ENCODE measurements around the gene KIAA0753. TPM values are rescaled to one million over a fixed set of nuclear protein-coding genes. Genes with fewer than 3 reads are reported as not detected.
A peak's percentile ranks its signal among the peaks of the same experiment; 100 is the strongest.

Gene KIAA0753
- total and polyA plus RNA-seq, 2 of the 13 experiments (the other 11 are each of a cell fraction or from before 2014, with no cell fraction given) = 5.2 to 9.1 TPM

GRCh38 chr17:6639586-6640535 lies 650 bp downstream of the KIAA0753 start (continued):
- 0 out of 2 replicates have a peak, but pooled peaks have one; percentile 36 for TF ChIP-seq ZXDC (CRISPR knock-in tag; IDR thresholded peaks at IDR 0.05)
- TF ChIP-seq CREM (IDR thresholded peaks at IDR 0.05) = no peak
- no peak for TF ChIP-seq CREM (CRISPR knock-in tag; IDR thresholded peaks at IDR 0.05)
- no peak for TF ChIP-seq ZNF839 (CRISPR knock-in tag; IDR thresholded peaks at IDR 0.05; ENCODE audit: borderline replicate concordance)
- TF ChIP-seq ZNF446 (CRISPR knock-in tag; IDR thresholded peaks at IDR 0.05) = 0 out of 2 replicates have a peak, but pooled peaks have one; percentile 58
- TF ChIP-seq HHEX (CRISPR knock-in tag; IDR thresholded peaks at IDR 0.05) = no peak
- TF ChIP-seq UBTF (CRISPR knock-in tag; IDR thresholded peaks at IDR 0.05) = peak; percentile 60
- 0 out of 2 replicates have a peak, but pooled peaks have one; percentile 50 for TF ChIP-seq MTERF4 (CRISPR knock-in tag; IDR thresholded peaks at IDR 0.05)
- no peak for TF ChIP-seq ZNF33A (CRISPR knock-in tag; IDR thresholded peaks at IDR 0.05; ENCODE audit: borderline replicate concordance)
- TF ChIP-seq, protein P1, sequence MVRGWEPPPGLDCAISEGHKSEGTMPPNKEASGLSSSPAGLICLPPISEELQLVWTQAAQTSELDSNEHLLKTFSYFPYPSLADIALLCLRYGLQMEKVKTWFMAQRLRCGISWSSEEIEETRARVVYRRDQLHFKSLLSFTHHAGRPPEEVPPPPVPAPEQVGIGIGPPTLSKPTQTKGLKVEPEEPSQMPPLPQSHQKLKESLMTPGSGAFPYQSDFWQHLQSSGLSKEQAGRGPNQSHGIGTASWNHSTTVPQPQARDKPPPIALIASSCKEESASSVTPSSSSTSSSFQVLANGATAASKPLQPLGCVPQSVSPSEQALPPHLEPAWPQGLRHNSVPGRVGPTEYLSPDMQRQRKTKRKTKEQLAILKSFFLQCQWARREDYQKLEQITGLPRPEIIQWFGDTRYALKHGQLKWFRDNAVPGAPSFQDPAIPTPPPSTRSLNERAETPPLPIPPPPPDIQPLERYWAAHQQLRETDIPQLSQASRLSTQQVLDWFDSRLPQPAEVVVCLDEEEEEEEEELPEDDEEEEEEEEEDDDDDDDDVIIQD (CRISPR knock-in tag; IDR thresholded peaks at IDR 0.05; ENCODE audit: low read depth) = no peak
- no peak for TF ChIP-seq SNAPC2 (CRISPR knock-in tag; IDR thresholded peaks at IDR 0.05)
- no peak for TF ChIP-seq NR3C1 (CRISPR knock-in tag; IDR thresholded peaks at IDR 0.05)
- peak; percentile 42; the same call in 1 of the 2 replicates for TF ChIP-seq ZNF605 (CRISPR knock-in tag; IDR thresholded peaks at IDR 0.05)
- TF ChIP-seq ZIK1 (CRISPR knock-in tag; IDR thresholded peaks at IDR 0.05; ENCODE audit: borderline replicate concordance, low read depth) = no peak
- no peak for TF ChIP-seq ZBTB10 (CRISPR knock-in tag; IDR thresholded peaks at IDR 0.05; ENCODE audit: borderline replicate concordance)
- TF ChIP-seq ZNF205 (CRISPR knock-in tag; IDR thresholded peaks at IDR 0.05) = no peak
- peak; percentile 11; the same call in 1 of the 2 replicates for TF ChIP-seq MTA1 (CRISPR knock-in tag; IDR thresholded peaks at IDR 0.05; ENCODE audit: borderline replicate concordance)
- TF ChIP-seq ZNF563 (CRISPR knock-in tag; IDR thresholded peaks at IDR 0.05) = peak; percentile 58; the same call in 1 of the 2 replicates
